WTC11 (cell line): ENCODE measurements around the gene LMAN2. TPM values are rescaled to one million over a fixed set of nuclear protein-coding genes. Genes with fewer than 3 reads are reported as not detected.

Source experiments
- ATAC-seq: fragments of 200-7000 bp; cut with Tn5 transposase; 2 replicates; pipeline ENCODE4 v1.10.0; 2021; ENCODE audit warnings: mild to moderate bottlenecking, moderate library complexity
- CTCF ChIA-PET: fragments of 300-600 bp; sonication (Branson Sonifier 250); formaldehyde crosslinking; loops from one replicate; lab custom pipeline; 2021; ENCODE audit warnings: antibody characterized with exemption; lab: Charles Lee
- POLR2A ChIA-PET: fragments of 350-600 bp; sonication (Branson Sonifier 250); formaldehyde crosslinking; loops from one replicate; lab custom pipeline; 2021; ENCODE audit warnings: antibody characterized with exemption; lab: Charles Lee
- DNase-seq: peaks from one replicate; pipeline ENCODE4 v3.0.0; 2021; ENCODE audit warnings: low spot score
- H3K27ac Mint-ChIP-seq: 2 replicates; pipeline ENCODE4 v1.8.0; 2021; ENCODE audit warnings: mixed read lengths
- H3K27me3 Mint-ChIP-seq: 2 replicates; pipeline ENCODE4 v1.8.0; 2021; ENCODE audit warnings: low read depth, mild to moderate bottlenecking, moderate library complexity, mixed read lengths
- H3K36me3 Mint-ChIP-seq: 2 replicates; pipeline ENCODE4 v1.8.0; 2021; ENCODE audit warnings: mixed read lengths
- H3K4me1 Mint-ChIP-seq: 2 replicates; pipeline ENCODE4 v1.8.0; 2022; ENCODE audit warnings: mixed read lengths
- H3K4me3 Mint-ChIP-seq: 2 replicates; pipeline ENCODE4 v1.8.0; 2021; ENCODE audit warnings: mild to moderate bottlenecking, moderate library complexity, mixed read lengths
- H3K9me3 Mint-ChIP-seq: 2 replicates; pipeline ENCODE4 v1.8.0; 2021; ENCODE audit warnings: mixed read lengths
- ATF2 ChIP-seq: sonication (generic); formaldehyde crosslinking; IDR thresholded peaks from 2 replicates; pipeline ENCODE4 v1.8.1; 2022; ENCODE audit warnings: low read depth, missing genetic modification reagents, borderline replicate concordance
- ATF6 ChIP-seq: sonication (generic); formaldehyde crosslinking; IDR thresholded peaks from 2 replicates; pipeline ENCODE4 v1.8.1; 2023; ENCODE audit warnings: mild to moderate bottlenecking, missing genetic modification reagents
- E2F5 ChIP-seq: sonication (generic); formaldehyde crosslinking; IDR thresholded peaks from 2 replicates; pipeline ENCODE4 v1.8.1; 2022; ENCODE audit warnings: mild to moderate bottlenecking, moderate library complexity, missing genetic modification reagents
- GABPB1 ChIP-seq: sonication (generic); formaldehyde crosslinking; IDR thresholded peaks from 2 replicates; pipeline ENCODE4 v1.8.1; 2023; ENCODE audit warnings: mild to moderate bottlenecking, missing genetic modification reagents
- PRDM15 ChIP-seq: sonication (generic); formaldehyde crosslinking; IDR thresholded peaks from 2 replicates; pipeline ENCODE4 v1.8.0; 2022; ENCODE audit warnings: missing genetic modification reagents
- TCF7 ChIP-seq: sonication (generic); formaldehyde crosslinking; IDR thresholded peaks from 2 replicates; pipeline ENCODE4 v1.8.0; 2022; ENCODE audit warnings: mild to moderate bottlenecking, low read depth, missing genetic modification reagents, moderate library complexity
- TP53 ChIP-seq: sonication (generic); formaldehyde crosslinking; IDR thresholded peaks from 2 replicates; pipeline ENCODE4 v1.8.1; 2023; ENCODE audit warnings: mild to moderate bottlenecking, missing genetic modification reagents
- ZNF121 ChIP-seq: sonication (generic); formaldehyde crosslinking; IDR thresholded peaks from 2 replicates; pipeline ENCODE4 v1.8.0; 2023; ENCODE audit warnings: missing genetic modification reagents
- ZNF232 ChIP-seq: sonication (generic); formaldehyde crosslinking; IDR thresholded peaks from 2 replicates; pipeline ENCODE4 v1.8.0; 2022; ENCODE audit warnings: mild to moderate bottlenecking, missing genetic modification reagents
- total RNA-seq: library from RNA; stranded (reverse); gene quantifications from 3 replicates; pipeline ENCODE4 v1.2.3, GENCODE V29; 2021

The LMAN2 gene
- total RNA-seq, 1 experiment from 2014 or later, result 162 TPM

DNA sequence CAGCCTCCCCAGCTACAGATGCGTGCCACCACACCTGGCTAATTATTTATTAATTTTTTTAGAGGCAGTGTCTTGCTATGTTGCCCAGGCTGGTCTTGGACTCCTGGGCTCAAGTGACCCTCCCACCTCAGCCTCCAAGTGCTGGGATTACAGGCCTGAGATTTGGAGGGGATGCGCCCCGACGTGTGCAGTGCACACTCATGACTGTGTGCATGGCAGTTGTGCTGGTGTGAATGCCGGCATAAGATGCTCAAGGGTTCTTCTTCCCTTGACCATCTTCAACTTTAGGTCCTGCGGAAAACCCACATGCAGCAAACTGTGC, 29.3 kb upstream of the LMAN2 start:
- TF ChIP-seq ZNF121, result peak; percentile 90
- TF ChIP-seq ATF6, result no peak
- Mint-ChIP-seq H3K9me3 (no peaks in the 10 kb centered on the region), H3K27me3 (peaks cover 18% of the 10 kb centered on the region), H3K4me1 (peaks cover 17% of the 10 kb centered on the region), H3K4me3 (no peak overlapping the region), H3K27ac (no peak overlapping the region), H3K36me3 (no peaks in the 10 kb centered on the region)
- DNase-seq (no peak), ATAC-seq (no peak)
- POLR2A ChIA-PET, result no interaction called here
- CTCF ChIA-PET, result interaction anchor here (1.0 to 4.6 kb wide), 9 partner anchors 9 to 71 kb away, joined by 3 to 52 read pairs (median 8); no protein-coding TSS in a partner anchor

DNA sequence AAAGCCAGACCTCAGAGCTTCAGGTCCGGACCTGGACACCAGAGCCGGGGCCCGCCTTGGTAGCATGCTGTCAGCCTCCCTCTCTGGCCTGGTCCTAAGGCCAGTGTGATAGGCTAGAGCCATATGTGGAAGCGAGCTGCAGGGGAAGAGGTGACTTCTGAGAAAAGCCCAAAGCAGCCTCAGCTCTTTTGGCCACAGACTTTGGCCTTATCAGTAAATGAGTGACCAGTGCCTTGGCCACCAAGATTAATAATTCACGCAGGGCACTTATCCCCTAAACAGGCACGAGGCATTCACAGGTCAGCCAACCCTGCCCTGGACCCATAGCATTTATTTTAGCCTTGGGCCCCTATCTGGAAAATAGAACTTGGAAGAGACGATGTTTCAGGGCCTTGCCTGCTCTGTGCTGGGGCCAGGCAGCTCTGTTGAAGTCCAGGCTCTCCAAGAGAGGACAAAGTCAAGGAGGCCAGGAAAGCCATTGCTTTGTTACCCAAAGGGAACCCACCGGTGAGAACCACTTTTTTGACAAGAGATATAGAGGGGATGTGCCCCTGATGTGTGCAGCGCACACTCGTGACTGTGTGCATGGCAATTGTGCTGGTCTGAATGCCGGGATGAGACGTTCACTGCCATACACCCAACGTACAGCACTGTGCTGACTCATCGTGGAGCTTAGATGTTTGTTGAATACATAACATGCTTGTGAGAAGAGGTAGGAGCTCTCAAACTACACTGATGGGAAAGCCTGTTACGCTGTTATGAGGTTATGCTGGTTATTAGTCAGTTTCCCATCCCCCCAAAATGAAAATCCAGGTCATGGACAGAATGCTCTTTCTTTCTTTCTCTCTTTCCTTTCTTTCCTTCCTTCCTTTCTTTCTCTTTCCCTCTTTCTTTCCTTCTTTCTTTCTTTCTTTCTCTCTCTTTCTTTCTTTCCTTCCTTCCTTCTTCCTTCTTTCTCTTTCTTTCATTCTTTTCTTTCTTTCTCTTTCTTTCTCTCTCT, 27.7 kb upstream of the LMAN2 start:
- ATAC-seq, result no peak
- no peak overlapping the region for H3K27ac Mint-ChIP-seq

More for the DNA sequence above, 27.7 kb upstream of the LMAN2 start:
- H3K36me3 Mint-ChIP-seq, result no peaks in the 10 kb centered on the region
- ChIA-PET POLR2A (interaction anchor here (0.6 to 1.6 kb wide), 2 partner anchors 23 to 66 kb away, joined by 5 read pairs; no protein-coding TSS in a partner anchor), CTCF (interaction anchor here (0.5 to 4.6 kb wide), 9 partner anchors 9 to 198 kb away, joined by 3 to 52 read pairs (median 5); no protein-coding TSS in a partner anchor)
- no peaks in the 10 kb centered on the region for H3K9me3 Mint-ChIP-seq
- no peak overlapping the region for H3K4me3 Mint-ChIP-seq
- TF ChIP-seq PRDM15 (CRISPR knock-in tag), result no peak
- TF ChIP-seq GABPB1, result peak; percentile 22; the same call in 1 of the 2 replicates
- TF ChIP-seq ZNF232 (CRISPR knock-in tag), result no peak
- TF ChIP-seq TCF7, result no peak
- TF ChIP-seq E2F5 (CRISPR knock-in tag), result no peak
- TF ChIP-seq ATF2 (CRISPR knock-in tag), result no peak
- TF ChIP-seq TP53 (CRISPR knock-in tag), result no peak
- peaks cover 24% of the 10 kb centered on the region for H3K4me1 Mint-ChIP-seq
- H3K27me3 Mint-ChIP-seq, result peaks cover 18% of the 10 kb centered on the region
- DNase-seq, result no peak
